Astrocyte (in vitro differentiated cells and primary cell): Measurements from ENCODE around the gene WDR27. TPM values are rescaled to one million over a fixed set of nuclear protein-coding genes. Genes with fewer than 3 reads are reported as not detected.

ENCODE experiments used
- DNase-seq: peaks from one replicate; pipeline ENCODE4 v3.0.0-alpha.2; 2010; ENCODE audit warnings: low read depth
- FAIRE-seq: peaks from 2 replicates; lab custom pipeline; 2011; peaks lifted over from hg19 to GRCh38; lab: Jason Lieb, UNC
- H2AFZ ChIP-seq: 2 replicates; pipeline ENCODE4 v1.6.0; 2012; ENCODE audit warnings: low read depth, low read length, inconsistent platforms
- H3K27ac ChIP-seq: 2 replicates; pipeline ENCODE4 v1.5.1; 2011; ENCODE audit warnings: low read depth, low read length, inconsistent platforms
- H3K27me3 ChIP-seq: 2 replicates; pipeline ENCODE4 v1.6.0; 2011; ENCODE audit warnings: low read length, inconsistent platforms; ENCODE audit not compliant: insufficient read depth
- H3K36me3 ChIP-seq: 2 replicates; pipeline ENCODE4 v1.5.1; 2011; ENCODE audit warnings: low read length, inconsistent platforms; ENCODE audit not compliant: insufficient read depth
- H3K4me1 ChIP-seq: 2 replicates; pipeline ENCODE4 v1.5.1; 2011; ENCODE audit warnings: low read length, inconsistent platforms; ENCODE audit not compliant: insufficient read depth
- H3K4me2 ChIP-seq: 2 replicates; pipeline ENCODE4 v1.6.0; 2012; ENCODE audit warnings: low read length, inconsistent platforms
- H3K4me3 ChIP-seq: 2 replicates; pipeline ENCODE4 v1.5.1; 2011; ENCODE audit warnings: low read depth, mild to moderate bottlenecking, low read length, inconsistent platforms; ENCODE audit not compliant: insufficient read depth
- H3K79me2 ChIP-seq: 2 replicates; pipeline ENCODE4 v1.6.0; 2012; ENCODE audit warnings: mild to moderate bottlenecking, low read length, inconsistent platforms; ENCODE audit not compliant: insufficient read depth
- H3K9ac ChIP-seq: 2 replicates; pipeline ENCODE4 v1.6.0; 2012; ENCODE audit warnings: mild to moderate bottlenecking, low read length, inconsistent platforms
- H3K9me3 ChIP-seq: 2 replicates; pipeline ENCODE4 v1.5.1; 2012; ENCODE audit warnings: low read depth, mild to moderate bottlenecking, low read length, inconsistent platforms; ENCODE audit not compliant: insufficient read depth
- H4K20me1 ChIP-seq: 2 replicates; pipeline ENCODE4 v1.6.0; 2012; ENCODE audit warnings: low read length, inconsistent platforms; ENCODE audit not compliant: insufficient read depth
- H3K27ac Mint-ChIP-seq: one replicate; pipeline ENCODE4 v1.8.0; 2021; ENCODE audit warnings: mild to moderate bottlenecking, mixed read lengths; ENCODE audit not compliant: unreplicated experiment
- H3K27me3 Mint-ChIP-seq: one replicate; pipeline ENCODE4 v1.8.0; 2021; ENCODE audit warnings: low read depth, mixed read lengths; ENCODE audit not compliant: unreplicated experiment
- H3K36me3 Mint-ChIP-seq: one replicate; pipeline ENCODE4 v1.8.0; 2021; ENCODE audit warnings: low read depth, mixed read lengths; ENCODE audit not compliant: unreplicated experiment
- H3K4me1 Mint-ChIP-seq: one replicate; pipeline ENCODE4 v1.8.0; 2021; ENCODE audit warnings: low read depth, mixed read lengths; ENCODE audit not compliant: unreplicated experiment
- H3K4me3 Mint-ChIP-seq: one replicate; pipeline ENCODE4 v1.8.0; 2021; ENCODE audit warnings: mild to moderate bottlenecking, moderate library complexity, mixed read lengths; ENCODE audit not compliant: unreplicated experiment
- H3K9me3 Mint-ChIP-seq: one replicate; pipeline ENCODE4 v1.8.0; 2021; ENCODE audit warnings: mild to moderate bottlenecking, mixed read lengths; ENCODE audit not compliant: unreplicated experiment
- EZH2 ChIP-seq: IDR thresholded peaks from 2 replicates; pipeline ENCODE4 v1.6.1; 2012; ENCODE audit warnings: mild to moderate bottlenecking, low read length, inconsistent platforms; ENCODE audit not compliant: insufficient read depth
- total RNA-seq: library from RNA; stranded (reverse); gene quantifications from 2 replicates; pipeline ENCODE4 v1.2.1, GENCODE V29; 2021
- TF ChIP-seq, protein P1 (sequence below): IDR thresholded peaks from 2 replicates; pipeline ENCODE4 v1.5.1; 2011; ENCODE audit warnings: low read depth, mild to moderate bottlenecking, inconsistent platforms, low read length, moderate library complexity; ENCODE audit not compliant: insufficient read depth

WDR27 gene
- total RNA-seq, 1 donor from 2014 or later = 31.2 TPM

DNA sequence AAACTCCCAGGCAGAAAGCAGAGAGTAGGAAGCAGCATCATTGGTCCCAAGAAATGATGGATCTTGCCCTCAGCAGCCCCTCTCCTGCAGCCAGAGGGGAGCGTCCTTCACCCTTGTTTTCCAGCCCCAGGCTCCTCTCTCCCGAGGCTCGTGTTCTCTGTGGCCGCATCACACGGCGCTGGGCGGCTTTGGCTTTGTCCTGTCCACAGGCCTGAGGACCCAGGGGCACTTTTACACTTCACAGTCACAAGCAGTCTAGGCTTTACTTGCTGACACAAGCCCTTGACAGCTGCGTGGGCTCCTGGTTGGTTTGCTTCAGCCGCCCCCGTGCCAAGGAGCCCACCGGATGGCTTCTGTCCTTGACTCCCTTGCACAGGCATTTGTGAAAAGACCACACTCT is 272.8 kb downstream of the WDR27 start:
- TF ChIP-seq, protein P1, sequence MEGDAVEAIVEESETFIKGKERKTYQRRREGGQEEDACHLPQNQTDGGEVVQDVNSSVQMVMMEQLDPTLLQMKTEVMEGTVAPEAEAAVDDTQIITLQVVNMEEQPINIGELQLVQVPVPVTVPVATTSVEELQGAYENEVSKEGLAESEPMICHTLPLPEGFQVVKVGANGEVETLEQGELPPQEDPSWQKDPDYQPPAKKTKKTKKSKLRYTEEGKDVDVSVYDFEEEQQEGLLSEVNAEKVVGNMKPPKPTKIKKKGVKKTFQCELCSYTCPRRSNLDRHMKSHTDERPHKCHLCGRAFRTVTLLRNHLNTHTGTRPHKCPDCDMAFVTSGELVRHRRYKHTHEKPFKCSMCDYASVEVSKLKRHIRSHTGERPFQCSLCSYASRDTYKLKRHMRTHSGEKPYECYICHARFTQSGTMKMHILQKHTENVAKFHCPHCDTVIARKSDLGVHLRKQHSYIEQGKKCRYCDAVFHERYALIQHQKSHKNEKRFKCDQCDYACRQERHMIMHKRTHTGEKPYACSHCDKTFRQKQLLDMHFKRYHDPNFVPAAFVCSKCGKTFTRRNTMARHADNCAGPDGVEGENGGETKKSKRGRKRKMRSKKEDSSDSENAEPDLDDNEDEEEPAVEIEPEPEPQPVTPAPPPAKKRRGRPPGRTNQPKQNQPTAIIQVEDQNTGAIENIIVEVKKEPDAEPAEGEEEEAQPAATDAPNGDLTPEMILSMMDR = no peak
- TF ChIP-seq EZH2 = no peak
- H3K27me3 Mint-ChIP-seq = peaks cover under 1% of the 10 kb centered on the region
- H3K79me2 ChIP-seq = no peaks in the 10 kb centered on the region
- DNase-seq = no peak
- peaks cover 11% of the 10 kb centered on the region for H3K4me1 ChIP-seq
- H3K27ac Mint-ChIP-seq = no peak overlapping the region
- no peak overlapping the region for H3K4me3 ChIP-seq
- H3K4me1 Mint-ChIP-seq = peaks cover 10% of the 10 kb centered on the region
- no peak for FAIRE-seq
- H3K27ac ChIP-seq = no peak overlapping the region
- no peaks in the 10 kb centered on the region for H3K36me3 ChIP-seq
- no peaks in the 10 kb centered on the region for H4K20me1 ChIP-seq
- H3K4me2 ChIP-seq = no peak overlapping the region
- peaks cover 4% of the 10 kb centered on the region for H3K36me3 Mint-ChIP-seq
- peak overlapping the region; percentile 71 for H2AFZ ChIP-seq
- H3K9ac ChIP-seq = no peak overlapping the region
- H3K9me3 ChIP-seq = no peaks in the 10 kb centered on the region
- no peak overlapping the region for H3K4me3 Mint-ChIP-seq
- no peaks in the 10 kb centered on the region for H3K27me3 ChIP-seq
- H3K9me3 Mint-ChIP-seq = peaks cover 19% of the 10 kb centered on the region

DNA sequence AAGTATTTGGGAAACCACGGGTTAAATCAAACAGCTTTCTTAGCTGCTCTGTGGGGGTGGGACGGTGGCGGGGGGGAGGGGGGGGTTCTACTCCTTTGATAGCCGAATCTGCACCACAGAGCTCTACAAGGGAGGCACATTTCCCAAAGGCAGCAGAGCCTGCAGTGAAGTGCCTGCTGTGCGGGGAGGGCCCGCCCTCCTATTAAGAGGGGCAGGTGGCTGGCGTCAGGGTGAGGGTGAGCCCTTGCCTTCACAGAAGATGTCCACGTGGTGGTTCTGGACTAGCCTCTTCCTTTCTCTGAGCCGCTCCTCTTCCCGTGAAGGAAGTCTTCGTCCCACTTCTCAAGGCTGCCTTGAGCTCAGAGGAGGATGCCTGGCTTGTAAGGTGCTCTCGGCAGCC is 273.3 kb downstream of the WDR27 start:
- Histone ChIP-seq H3K9ac (no peak overlapping the region), H3K36me3 (no peaks in the 10 kb centered on the region), H3K4me2 (peak overlapping the region; percentile 51), H3K4me3 (no peak overlapping the region), H3K4me1 (peaks cover 11% of the 10 kb centered on the region), H4K20me1 (no peaks in the 10 kb centered on the region), H3K79me2 (no peaks in the 10 kb centered on the region), H2AFZ (peak overlapping the region; percentile 80), H3K27ac (no peak overlapping the region), H3K9me3 (no peaks in the 10 kb centered on the region), H3K27me3 (no peaks in the 10 kb centered on the region)
- TF ChIP-seq, protein P1 = no peak
- no peak for TF ChIP-seq EZH2
- Mint-ChIP-seq H3K27ac (peak overlapping the region; percentile 94), H3K4me3 (no peak overlapping the region), H3K36me3 (peaks cover 7% of the 10 kb centered on the region), H3K27me3 (peaks cover 4% of the 10 kb centered on the region), H3K4me1 (peaks cover 10% of the 10 kb centered on the region), H3K9me3 (peaks cover 16% of the 10 kb centered on the region)
- DNase-seq = peak; percentile 20
- no peak for FAIRE-seq

- H3K9me3 ChIP-seq = no peaks in the 10 kb centered on the region
- no peaks in the 10 kb centered on the region for H3K79me2 ChIP-seq
- H3K36me3 Mint-ChIP-seq = peaks cover 7% of the 10 kb centered on the region
- H3K9ac ChIP-seq = peak overlapping the region; percentile 56
- no peak for FAIRE-seq
- peaks cover 11% of the 10 kb centered on the region for H3K9me3 Mint-ChIP-seq
- no peaks in the 10 kb centered on the region for H4K20me1 ChIP-seq
- no peaks in the 10 kb centered on the region for H3K27me3 ChIP-seq
- H3K27me3 Mint-ChIP-seq = peaks cover 4% of the 10 kb centered on the region
- no peak for TF ChIP-seq EZH2
- TF ChIP-seq, protein P1 = no peak
- H3K4me1 ChIP-seq = peaks cover 11% of the 10 kb centered on the region
- peak overlapping the region; percentile 80 for H2AFZ ChIP-seq
- DNase-seq = peak; percentile 65
- peak overlapping the region; percentile 94 for H3K27ac Mint-ChIP-seq
- peak overlapping the region; percentile 34 for H3K4me3 ChIP-seq
- peak overlapping the region; percentile 23 for H3K27ac ChIP-seq
- H3K36me3 ChIP-seq = no peaks in the 10 kb centered on the region
- peaks cover 10% of the 10 kb centered on the region for H3K4me1 Mint-ChIP-seq
- peak overlapping the region; percentile 60 for H3K4me3 Mint-ChIP-seq
- H3K4me2 ChIP-seq = peak overlapping the region; percentile 86
Observed at GRCh38 chr6:169427856-169428255, 274.0 kb downstream of the WDR27 start.
